ENCODE results near the gene TBC1D2B. TPM values are rescaled to one million over a fixed set of nuclear protein-coding genes. Genes with fewer than 3 reads are reported as not detected.

TBC1D2B gene
- total RNA-seq, 1 experiment from 2014 or later, result 20.1 TPM

DNA sequence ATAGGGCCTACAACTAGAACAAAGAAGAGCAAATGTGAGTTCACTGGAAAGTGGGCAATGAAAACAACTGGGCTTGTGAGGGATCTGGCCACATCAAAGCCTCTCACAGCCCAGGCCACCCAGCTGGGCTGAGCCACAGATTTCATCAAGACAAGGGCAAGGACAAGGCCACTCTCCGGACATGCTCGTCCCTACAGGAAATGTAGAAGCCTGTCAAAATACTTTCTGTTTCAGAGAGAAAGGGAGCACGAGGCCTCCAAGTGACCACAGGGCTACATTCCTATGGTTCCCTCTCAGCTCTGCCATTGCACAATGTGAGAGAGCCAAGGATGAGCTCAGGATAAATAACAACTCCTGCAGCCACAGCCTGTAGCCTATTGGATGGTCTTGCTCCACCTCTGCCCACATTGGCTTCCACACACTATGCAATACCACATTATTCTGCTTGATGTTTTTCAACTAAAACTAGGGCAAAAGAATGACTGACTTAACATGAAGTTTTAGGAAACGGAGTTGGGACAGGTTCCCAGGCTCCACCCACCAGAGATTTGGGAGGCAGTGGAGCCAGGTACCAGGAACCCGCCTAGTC lies 12.1 kb downstream of the TBC1D2B start:
- H4K20me1 ChIP-seq (ENCODE audit: insufficient read depth, low read depth, low read length), result peaks cover 3% of the 10 kb centered on the region; the same call in 1 of the 2 replicates
- H3K4me1 ChIP-seq (ENCODE audit: low read length), result peaks cover 97% of the 10 kb centered on the region
- peak overlapping the region; percentile 66 for H3K9ac ChIP-seq (ENCODE audit: low read length)
- H3K4me3 ChIP-seq (ENCODE audit: low read length), result peak overlapping the region; percentile 49
- H3K4me2 ChIP-seq (ENCODE audit: low read depth, low read length, poor library complexity, severe bottlenecking), result peak overlapping the region; percentile 77
- no peak for DNase-seq
- no peak overlapping the region for H2AFZ ChIP-seq (ENCODE audit: low read length)
- H3K79me2 ChIP-seq (ENCODE audit: low read length), result peaks cover 92% of the 10 kb centered on the region
- H3K27me3 ChIP-seq (ENCODE audit: low read length), result no peaks in the 10 kb centered on the region
- H3K36me3 ChIP-seq (ENCODE audit: insufficient read depth, low read length), result no peaks in the 10 kb centered on the region
- no peaks in the 10 kb centered on the region for H3K9me3 ChIP-seq (ENCODE audit: low read length)
- peak overlapping the region; percentile 94 for H3K27ac ChIP-seq (ENCODE audit: low read length)
- H3K9me2 ChIP-seq (replicated peaks; ENCODE audit: insufficient read depth, low read length), result no peaks in the 10 kb centered on the region

- peaks cover 3% of the 10 kb centered on the region; the same call in 1 of the 2 replicates for H4K20me1 ChIP-seq (ENCODE audit: insufficient read depth, low read depth, low read length)
- H2AFZ ChIP-seq (ENCODE audit: low read length), result no peak overlapping the region
- H3K27ac ChIP-seq (ENCODE audit: low read length), result peak overlapping the region; percentile 94
- peaks cover 92% of the 10 kb centered on the region for H3K79me2 ChIP-seq (ENCODE audit: low read length)
- H3K4me2 ChIP-seq (ENCODE audit: low read depth, low read length, poor library complexity, severe bottlenecking), result peak overlapping the region; percentile 77
- H3K9me3 ChIP-seq (ENCODE audit: low read length), result no peaks in the 10 kb centered on the region
- no peaks in the 10 kb centered on the region for H3K9me2 ChIP-seq (replicated peaks; ENCODE audit: insufficient read depth, low read length)
- H3K4me3 ChIP-seq (ENCODE audit: low read length), result no peak overlapping the region
- DNase-seq, result no peak
- no peak overlapping the region for H3K9ac ChIP-seq (ENCODE audit: low read length)
- peaks cover 97% of the 10 kb centered on the region for H3K4me1 ChIP-seq (ENCODE audit: low read length)
- no peaks in the 10 kb centered on the region for H3K27me3 ChIP-seq (ENCODE audit: low read length)
- H3K36me3 ChIP-seq (ENCODE audit: insufficient read depth, low read length), result no peaks in the 10 kb centered on the region
Observed at GRCh38 chr15:78064544-78064943, 13.0 kb downstream of the TBC1D2B start.

- Histone ChIP-seq H3K9me3 (ENCODE audit: low read length) (no peaks in the 10 kb centered on the region), H3K36me3 (ENCODE audit: insufficient read depth, low read length) (no peaks in the 10 kb centered on the region), H3K9ac (ENCODE audit: low read length) (no peak overlapping the region), H3K9me2 (replicated peaks; ENCODE audit: insufficient read depth, low read length) (no peaks in the 10 kb centered on the region), H3K27me3 (ENCODE audit: low read length) (no peaks in the 10 kb centered on the region), H3K79me2 (ENCODE audit: low read length) (peaks cover 92% of the 10 kb centered on the region), H3K4me1 (ENCODE audit: low read length) (peaks cover 97% of the 10 kb centered on the region), H3K4me3 (ENCODE audit: low read length) (no peak overlapping the region), H3K4me2 (ENCODE audit: low read depth, low read length, poor library complexity, severe bottlenecking) (no peak overlapping the region), H2AFZ (ENCODE audit: low read length) (no peak overlapping the region), H4K20me1 (ENCODE audit: insufficient read depth, low read depth, low read length) (no peaks in the 10 kb centered on the region), H3K27ac (ENCODE audit: low read length) (0 out of 2 replicates have a peak overlapping the region, but pooled peaks have one; percentile 84)
- no peak for DNase-seq
Observed at GRCh38 chr15:78063970-78064385, 13.5 kb downstream of the TBC1D2B start.

- no peaks in the 10 kb centered on the region for H4K20me1 ChIP-seq (ENCODE audit: insufficient read depth, low read depth, low read length)
- no peaks in the 10 kb centered on the region for H3K9me3 ChIP-seq (ENCODE audit: low read length)
Observed at GRCh38 chr15:78063217-78063616, 14.3 kb downstream of the TBC1D2B start.

DNA sequence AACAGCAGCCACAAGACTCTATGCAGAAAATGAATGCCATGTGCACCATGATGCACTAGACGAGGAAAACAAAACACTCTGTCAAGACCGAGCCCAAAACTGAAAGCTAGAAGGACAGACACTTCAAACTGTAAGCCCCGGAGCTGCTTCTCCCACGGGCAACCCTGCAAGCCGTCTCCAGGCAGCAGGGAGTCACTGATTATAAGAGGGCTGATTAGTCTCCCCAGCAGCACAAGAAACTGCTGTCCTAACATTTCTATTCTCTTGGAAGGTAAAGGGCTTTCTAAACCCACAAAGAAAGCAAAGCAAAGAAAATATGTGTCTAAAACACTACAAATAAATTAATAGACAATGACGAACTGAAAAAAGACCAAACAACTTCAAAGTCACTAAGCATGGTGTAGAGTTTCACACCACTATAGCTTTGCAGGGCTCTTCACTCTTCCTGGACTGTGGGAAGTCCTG lies 15.5 kb downstream of the TBC1D2B start:
- H2AFZ ChIP-seq (ENCODE audit: low read length), result no peak overlapping the region
- H3K27me3 ChIP-seq (ENCODE audit: low read length), result no peaks in the 10 kb centered on the region
- peaks cover 82% of the 10 kb centered on the region for H3K79me2 ChIP-seq (ENCODE audit: low read length)
- DNase-seq, result no peak
- no peaks in the 10 kb centered on the region for H4K20me1 ChIP-seq (ENCODE audit: insufficient read depth, low read depth, low read length)
- H3K9me3 ChIP-seq (ENCODE audit: low read length), result no peaks in the 10 kb centered on the region
- H3K9me2 ChIP-seq (replicated peaks; ENCODE audit: insufficient read depth, low read length), result no peaks in the 10 kb centered on the region
- no peaks in the 10 kb centered on the region for H3K36me3 ChIP-seq (ENCODE audit: insufficient read depth, low read length)
- H3K4me2 ChIP-seq (ENCODE audit: low read depth, low read length, poor library complexity, severe bottlenecking), result peak overlapping the region; percentile 73
- H3K4me1 ChIP-seq (ENCODE audit: low read length), result peaks cover 97% of the 10 kb centered on the region
- peak overlapping the region; percentile 42; the same call in 1 of the 2 replicates for H3K4me3 ChIP-seq (ENCODE audit: low read length)
- peak overlapping the region; percentile 84 for H3K27ac ChIP-seq (ENCODE audit: low read length)
- H3K9ac ChIP-seq (ENCODE audit: low read length), result peak overlapping the region; percentile 52

More at GRCh38 chr15:78063217-78063616, 14.3 kb downstream of the TBC1D2B start:
- no peak overlapping the region for H2AFZ ChIP-seq (ENCODE audit: low read length)
- no peaks in the 10 kb centered on the region for H3K27me3 ChIP-seq (ENCODE audit: low read length)
- H3K79me2 ChIP-seq (ENCODE audit: low read length), result peaks cover 92% of the 10 kb centered on the region
- no peaks in the 10 kb centered on the region for H3K9me2 ChIP-seq (replicated peaks; ENCODE audit: insufficient read depth, low read length)
- peak overlapping the region; percentile 73 for H3K4me2 ChIP-seq (ENCODE audit: low read depth, low read length, poor library complexity, severe bottlenecking)
- peak overlapping the region; percentile 84 for H3K27ac ChIP-seq (ENCODE audit: low read length)
- no peaks in the 10 kb centered on the region for H3K36me3 ChIP-seq (ENCODE audit: insufficient read depth, low read length)
- peak overlapping the region; percentile 26; the same call in 1 of the 2 replicates for H3K4me3 ChIP-seq (ENCODE audit: low read length)
- no peak overlapping the region for H3K9ac ChIP-seq (ENCODE audit: low read length)
- DNase-seq, result no peak
- H3K4me1 ChIP-seq (ENCODE audit: low read length), result peaks cover 97% of the 10 kb centered on the region

- DNase-seq, result no peak
- H3K9me3 ChIP-seq (ENCODE audit: low read length), result no peaks in the 10 kb centered on the region
- peaks cover 78% of the 10 kb centered on the region for H3K79me2 ChIP-seq (ENCODE audit: low read length)
- peak overlapping the region; percentile 93 for H3K27ac ChIP-seq (ENCODE audit: low read length)
- H3K36me3 ChIP-seq (ENCODE audit: insufficient read depth, low read length), result no peaks in the 10 kb centered on the region
- H3K9ac ChIP-seq (ENCODE audit: low read length), result peak overlapping the region; percentile 51; the same call in 1 of the 2 replicates
- H3K4me3 ChIP-seq (ENCODE audit: low read length), result 0 out of 2 replicates have a peak overlapping the region, but pooled peaks have one; percentile 20
- no peak overlapping the region for H2AFZ ChIP-seq (ENCODE audit: low read length)
- H3K4me1 ChIP-seq (ENCODE audit: low read length), result peaks cover 97% of the 10 kb centered on the region
- no peaks in the 10 kb centered on the region for H4K20me1 ChIP-seq (ENCODE audit: insufficient read depth, low read depth, low read length)
- no peaks in the 10 kb centered on the region for H3K9me2 ChIP-seq (replicated peaks; ENCODE audit: insufficient read depth, low read length)
- peak overlapping the region; percentile 59 for H3K4me2 ChIP-seq (ENCODE audit: low read depth, low read length, poor library complexity, severe bottlenecking)
- no peaks in the 10 kb centered on the region for H3K27me3 ChIP-seq (ENCODE audit: low read length)
Observed at GRCh38 chr15:78060232-78060631, 17.3 kb downstream of the TBC1D2B start.

DNA sequence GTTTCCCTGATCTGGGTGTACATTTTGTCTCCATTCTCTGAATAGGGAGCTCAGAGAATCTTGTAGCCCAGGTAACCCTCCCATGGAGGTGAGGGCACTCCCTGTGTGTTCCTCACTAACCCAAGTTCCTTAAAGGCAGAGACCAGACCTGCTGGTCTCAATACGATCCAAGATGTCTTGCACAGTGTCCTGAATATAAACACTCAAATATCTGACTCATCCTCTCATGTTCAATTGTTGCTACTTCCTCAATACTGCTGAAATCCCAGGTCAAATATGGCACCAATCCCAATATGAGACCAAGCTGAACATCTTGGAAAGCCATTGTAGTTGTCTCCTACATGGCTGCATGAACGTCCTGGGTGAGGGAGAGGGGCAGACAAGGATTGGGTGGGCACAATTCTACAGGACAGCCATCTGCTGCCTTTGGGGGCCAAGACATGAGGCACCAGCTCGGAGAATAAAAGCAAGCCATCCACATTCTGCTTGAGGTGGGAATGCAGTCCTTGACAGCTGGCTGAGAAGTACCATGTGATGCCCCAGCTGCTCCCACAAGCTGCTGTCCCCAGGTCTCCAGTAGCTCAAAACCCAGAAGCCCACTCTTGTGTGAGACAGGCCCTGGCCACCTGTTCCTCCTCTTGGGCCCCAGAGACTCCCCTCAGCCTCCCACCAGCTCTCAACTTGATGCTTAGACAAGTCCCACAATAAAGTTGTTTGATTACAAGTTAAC lies 18.2 kb downstream of the TBC1D2B start:
- peak overlapping the region; percentile 93 for H3K27ac ChIP-seq (ENCODE audit: low read length)
- H3K79me2 ChIP-seq (ENCODE audit: low read length), result peaks cover 78% of the 10 kb centered on the region
- H3K27me3 ChIP-seq (ENCODE audit: low read length), result no peaks in the 10 kb centered on the region

GRCh38 chr15:78058401-78058935 lies 19.0 kb downstream of the TBC1D2B start:
- H3K4me3 ChIP-seq (ENCODE audit: low read length), result no peak overlapping the region
- no peak for DNase-seq
- H3K9ac ChIP-seq (ENCODE audit: low read length), result peak overlapping the region; percentile 51
- H3K36me3 ChIP-seq (ENCODE audit: insufficient read depth, low read length), result no peaks in the 10 kb centered on the region
- no peaks in the 10 kb centered on the region for H3K27me3 ChIP-seq (ENCODE audit: low read length)
- H4K20me1 ChIP-seq (ENCODE audit: insufficient read depth, low read depth, low read length), result no peaks in the 10 kb centered on the region
- H2AFZ ChIP-seq (ENCODE audit: low read length), result no peak overlapping the region
- no peaks in the 10 kb centered on the region for H3K9me3 ChIP-seq (ENCODE audit: low read length)
- no peaks in the 10 kb centered on the region for H3K9me2 ChIP-seq (replicated peaks; ENCODE audit: insufficient read depth, low read length)
- H3K4me1 ChIP-seq (ENCODE audit: low read length), result peaks cover 97% of the 10 kb centered on the region
- H3K27ac ChIP-seq (ENCODE audit: low read length), result peak overlapping the region; percentile 93
- H3K4me2 ChIP-seq (ENCODE audit: low read depth, low read length, poor library complexity, severe bottlenecking), result peak overlapping the region; percentile 64
- H3K79me2 ChIP-seq (ENCODE audit: low read length), result peaks cover 77% of the 10 kb centered on the region

More for the DNA sequence above, 18.2 kb downstream of the TBC1D2B start:
- Histone ChIP-seq H4K20me1 (ENCODE audit: insufficient read depth, low read depth, low read length) (no peaks in the 10 kb centered on the region), H3K36me3 (ENCODE audit: insufficient read depth, low read length) (no peaks in the 10 kb centered on the region), H3K4me2 (ENCODE audit: low read depth, low read length, poor library complexity, severe bottlenecking) (peak overlapping the region; percentile 59), H3K9ac (ENCODE audit: low read length) (peak overlapping the region; percentile 51), H3K4me1 (ENCODE audit: low read length) (peaks cover 97% of the 10 kb centered on the region), H3K4me3 (ENCODE audit: low read length) (peak overlapping the region; percentile 20; the same call in 1 of the 2 replicates), H2AFZ (ENCODE audit: low read length) (no peak overlapping the region), H3K9me2 (replicated peaks; ENCODE audit: insufficient read depth, low read length) (no peaks in the 10 kb centered on the region), H3K9me3 (ENCODE audit: low read length) (no peaks in the 10 kb centered on the region)
- no peak for DNase-seq
